Ramos (cell line): ENCODE data around the gene NCKIPSD.

Source experiments
- in situ Hi-C: fragments of 300-500 bp; cut with MboI; formaldehyde crosslinking; loops from one replicate; pipeline ENCODE4 v1.14.3; 2022; ENCODE audit warnings: low sequenced_read_pairs; ENCODE audit not compliant: unreplicated experiment

The NCKIPSD gene

GRCh38 chr3:48652923-48653715, 32.6 kb downstream of the NCKIPSD start:
- in situ Hi-C loops, result no loop called here

GRCh38 chr3:48651771-48652170, 33.9 kb downstream of the NCKIPSD start:
- in situ Hi-C loops, result no loop called here

- in situ Hi-C loops, result no loop called here
Measured at GRCh38 chr3:48650723-48651122, 35.0 kb downstream of the NCKIPSD start.

- in situ Hi-C loops, result no loop called here
Measured at GRCh38 chr3:48648188-48648850, 37.4 kb downstream of the NCKIPSD start.

GRCh38 chr3:48647714-48648113, 38.0 kb downstream of the NCKIPSD start:
- in situ Hi-C loops, result no loop called here

GRCh38 chr3:48644898-48645760, 40.6 kb downstream of the NCKIPSD start:
- in situ Hi-C loops, result no loop called here

GRCh38 chr3:48642605-48643004, 43.1 kb downstream of the NCKIPSD start:
- in situ Hi-C loops, result no loop called here

GRCh38 chr3:48641396-48641795, 44.3 kb downstream of the NCKIPSD start:
- in situ Hi-C loops, result no loop called here

- in situ Hi-C loops, result loop anchor here (10.0 kb wide), 1 partner anchor 175 kb away; a partner anchor contains a TSS
Measured at GRCh38 chr3:48639944-48640606, 45.6 kb downstream of the NCKIPSD start.

- in situ Hi-C loops, result loop anchor here (10.0 kb wide), 1 partner anchor 173 kb away; a partner anchor contains a TSS
Measured at GRCh38 chr3:48637305-48637704, 48.4 kb downstream of the NCKIPSD start.

- in situ Hi-C loops, result loop anchor here (10.0 kb wide), 1 partner anchor 171 kb away; a partner anchor contains a TSS
Measured at GRCh38 chr3:48636149-48636655, 49.5 kb downstream of the NCKIPSD start.

GRCh38 chr3:48635222-48636021, 50.3 kb downstream of the NCKIPSD start, which contains the start of gene SLC26A6:
TSS of gene SLC26A6 (minus strand) at chr3:48635461. CDS start at chr3:48635393, 68 bp downstream.
- in situ Hi-C loops, result loop anchor here (10.0 kb wide), 1 partner anchor 171 kb away; a partner anchor contains a TSS

- in situ Hi-C loops, result loop anchor here (10.0 kb wide), 1 partner anchor 170 kb away; a partner anchor contains a TSS
Measured at GRCh38 chr3:48634661-48635221, 51.0 kb downstream of the NCKIPSD start.

GRCh38 chr3:48633743-48634142, 52.0 kb downstream of the NCKIPSD start:
- in situ Hi-C loops, result loop anchor here (10.0 kb wide), 1 partner anchor 169 kb away; a partner anchor contains a TSS

GRCh38 chr3:48633256-48633655, 52.5 kb downstream of the NCKIPSD start:
- in situ Hi-C loops, result loop anchor here (10.0 kb wide), 1 partner anchor 168 kb away; a partner anchor contains a TSS

- in situ Hi-C loops, result loop anchor here (10.0 kb wide), 1 partner anchor 167 kb away; a partner anchor contains a TSS
Measured at GRCh38 chr3:48631516-48632448, 53.9 kb downstream of the NCKIPSD start.

GRCh38 chr3:48630833-48631232, 54.9 kb downstream of the NCKIPSD start:
- in situ Hi-C loops, result loop anchor here (10.0 kb wide), 1 partner anchor 166 kb away; a partner anchor contains a TSS
